HG03575 (cell line): ENCODE results near the gene TMED10.
"Not testable (repeated sequence)": the region's sequence is repeated elsewhere in the genome, so short reads cannot be mapped to it uniquely, and the experiment has no call there.

Experiments
- ATAC-seq: cut with Tn5 transposase; IDR thresholded peaks from one replicate; pipeline ENCODE4 v1.9.1; 2021; ENCODE audit not compliant: unreplicated experiment, insufficient number of reproducible peaks, low FRiP score; ENCODE audit errors: extremely low read depth

TMED10 gene

DNA sequence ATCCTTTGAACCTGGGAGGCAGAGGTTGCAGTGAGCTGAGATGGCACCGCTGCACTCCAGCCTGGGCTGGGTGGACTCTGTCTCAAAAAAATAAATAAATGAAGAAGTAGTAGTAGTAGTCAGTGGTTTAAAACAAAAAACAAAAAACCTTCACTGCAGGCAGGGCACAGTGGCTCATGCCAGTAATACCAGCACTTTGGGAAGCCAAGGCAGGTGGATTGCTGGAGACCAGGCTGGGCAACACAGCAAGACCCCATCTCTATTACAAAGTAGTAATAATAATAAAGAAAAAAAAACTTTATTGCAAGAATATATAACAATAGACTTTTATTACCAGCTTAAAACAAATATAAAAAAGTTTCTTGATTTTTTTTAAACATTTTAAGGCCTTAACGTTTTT, 35.8 kb downstream of the TMED10 start:
- ATAC-seq, result no peak

DNA sequence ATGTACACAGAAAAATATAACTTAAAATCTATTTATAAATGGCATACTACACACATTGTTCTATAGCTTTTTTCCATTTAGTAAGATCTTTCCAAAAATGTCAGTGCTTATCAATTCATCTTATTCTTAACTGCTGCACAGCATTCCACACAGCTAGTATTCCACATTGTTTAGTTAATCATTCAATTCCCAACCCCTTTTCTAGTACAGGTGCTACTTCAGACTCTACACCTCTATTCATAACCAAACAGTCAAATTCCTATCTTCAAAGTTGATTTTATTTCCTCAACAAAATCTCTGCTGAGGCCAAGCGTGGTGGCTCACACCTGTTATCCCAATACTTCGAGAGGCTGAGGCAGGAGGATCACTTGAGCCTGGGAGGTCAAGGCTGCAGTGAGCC, 37.2 kb downstream of the TMED10 start:
- ATAC-seq, result no peak

DNA sequence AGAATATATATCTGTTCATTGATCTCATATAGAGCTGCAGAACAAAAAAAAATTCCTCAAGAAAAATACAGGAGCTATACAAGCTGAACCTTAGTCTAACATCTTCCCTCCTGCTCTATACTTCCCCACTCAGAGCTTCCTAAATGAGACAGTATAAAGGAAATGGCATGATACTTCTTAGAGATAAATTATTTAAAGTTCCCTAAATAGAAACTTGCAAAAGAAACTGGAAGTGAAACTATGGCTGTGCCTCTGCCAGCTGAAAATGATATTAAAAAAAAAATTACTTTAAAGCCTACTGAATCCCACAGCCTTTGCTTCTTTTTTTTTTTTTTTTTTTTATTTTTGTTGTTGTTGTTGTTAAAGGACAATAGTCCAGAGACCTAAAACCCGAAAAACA, 37.9 kb downstream of the TMED10 start:
- no peak for ATAC-seq

DNA sequence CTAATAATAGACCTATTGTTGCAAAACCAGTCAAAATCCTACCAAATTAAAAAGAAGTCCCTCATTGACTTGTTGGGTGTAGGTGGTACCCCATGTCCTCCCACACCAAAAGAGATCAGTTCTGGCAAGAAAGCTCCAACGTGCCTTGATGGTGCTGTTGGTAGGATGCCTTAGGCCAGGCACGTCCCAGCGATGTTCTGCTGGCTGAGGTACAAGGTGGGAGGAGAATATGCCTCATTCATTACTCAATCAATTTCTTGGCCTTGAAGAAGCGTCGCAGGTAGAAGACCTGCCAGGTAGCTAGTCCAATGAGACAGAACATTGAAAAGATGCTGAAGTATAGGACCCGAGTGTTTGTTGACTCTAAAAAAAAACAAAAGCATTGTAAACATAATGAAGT, 41.8 kb downstream of the TMED10 start:
- ATAC-seq, result no peak

DNA sequence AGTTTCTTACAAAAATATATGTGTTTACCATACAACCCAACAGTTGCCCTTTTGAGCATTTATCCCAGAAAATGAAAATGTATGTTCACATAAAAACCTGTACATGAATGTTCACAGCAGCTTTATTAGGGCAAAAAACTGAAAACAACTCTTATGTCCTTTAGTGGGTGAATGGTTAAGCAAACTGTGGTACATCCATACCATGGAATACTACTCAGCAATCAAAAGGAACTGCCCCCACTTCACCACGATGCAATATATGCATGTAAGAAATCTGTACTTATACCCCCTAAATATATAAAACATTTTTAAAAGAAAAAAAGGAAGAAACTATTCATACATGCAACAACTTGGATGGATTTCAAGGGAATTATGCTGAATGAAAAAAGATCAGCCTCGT, 42.8 kb downstream of the TMED10 start:
- no peak for ATAC-seq

DNA sequence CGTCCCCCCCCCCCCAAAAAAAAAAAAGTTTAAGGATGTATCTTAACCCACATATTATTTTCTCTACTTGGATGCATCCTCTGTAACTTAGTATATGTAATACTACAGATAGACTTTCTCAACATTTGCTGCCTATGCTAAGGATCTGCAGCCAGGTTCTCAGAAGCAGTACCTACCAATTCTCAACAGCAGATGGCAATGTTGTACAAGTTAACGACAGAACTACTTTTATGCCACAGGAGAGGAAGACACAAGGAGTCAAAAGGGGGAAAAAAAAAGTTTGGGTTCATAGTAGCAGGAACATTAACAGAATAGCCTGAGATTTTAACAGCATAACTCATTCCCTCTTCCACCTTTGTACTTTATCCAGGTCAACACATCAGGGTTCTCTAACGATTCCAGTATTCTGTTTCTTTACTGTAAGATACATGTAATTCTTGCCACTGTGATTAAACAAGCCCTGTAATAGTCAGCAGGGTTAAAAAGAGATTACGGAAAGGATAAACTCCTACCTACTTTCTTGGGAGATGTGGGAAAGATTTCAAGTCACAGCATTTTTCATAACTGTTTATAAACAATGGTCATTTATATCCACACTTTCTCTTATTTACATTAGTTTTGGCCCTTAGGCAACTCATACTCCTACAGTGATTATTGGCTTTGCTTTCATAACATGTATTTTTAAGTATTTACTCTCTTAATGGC, 43.9 kb downstream of the TMED10 start:
- ATAC-seq, result no peak

DNA sequence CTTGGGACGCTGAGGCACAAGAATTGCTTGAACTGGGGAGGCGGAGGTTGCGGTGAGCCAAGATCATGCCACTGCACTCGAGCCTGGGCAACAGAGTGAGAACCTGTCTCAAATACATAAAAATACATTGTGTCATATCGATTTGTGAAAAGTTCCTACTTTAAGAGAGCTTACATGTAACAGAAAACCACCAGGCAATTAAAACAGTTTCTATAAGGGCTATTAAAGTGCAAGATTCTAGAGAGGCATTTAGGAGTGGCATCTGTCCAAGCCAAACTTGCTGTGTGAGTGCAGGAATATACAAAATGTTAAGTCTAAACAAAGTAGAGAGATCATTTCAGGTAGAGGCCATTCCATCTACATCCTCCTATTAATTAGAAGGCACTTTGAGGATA, 47.8 kb downstream of the TMED10 start:
- no peak for ATAC-seq

DNA sequence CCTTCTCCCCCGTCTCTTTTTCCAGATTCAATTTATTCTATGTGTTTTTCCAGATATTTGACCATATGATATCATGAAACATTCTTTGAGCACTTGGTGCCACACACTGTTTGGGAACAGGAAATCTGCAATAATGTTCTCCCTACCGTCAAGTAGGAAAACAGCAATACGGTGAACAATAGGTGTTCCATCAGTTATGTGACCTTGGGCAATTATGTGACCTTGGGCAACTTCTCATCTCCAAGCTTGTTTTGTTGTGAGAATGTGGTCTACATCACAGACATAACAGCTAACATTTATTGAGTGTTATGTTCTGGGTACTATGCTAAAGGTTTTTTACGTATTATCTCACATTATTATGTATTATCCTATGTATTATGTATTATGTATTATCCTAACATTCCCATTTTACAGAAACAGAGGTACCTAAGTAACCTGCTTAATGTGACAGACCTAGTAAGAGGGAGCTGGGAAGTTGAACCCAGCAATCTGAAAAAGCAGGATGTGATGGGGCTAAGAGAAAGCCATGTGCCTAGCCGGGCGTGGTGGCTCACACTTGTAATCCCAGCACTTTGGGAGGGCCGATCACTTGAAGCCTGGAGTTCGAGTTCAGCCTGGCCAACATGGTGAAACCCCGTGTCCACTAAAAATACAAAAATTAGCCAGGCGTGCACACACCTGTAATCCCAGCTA, 48.4 kb downstream of the TMED10 start:
- ATAC-seq, result no peak

DNA sequence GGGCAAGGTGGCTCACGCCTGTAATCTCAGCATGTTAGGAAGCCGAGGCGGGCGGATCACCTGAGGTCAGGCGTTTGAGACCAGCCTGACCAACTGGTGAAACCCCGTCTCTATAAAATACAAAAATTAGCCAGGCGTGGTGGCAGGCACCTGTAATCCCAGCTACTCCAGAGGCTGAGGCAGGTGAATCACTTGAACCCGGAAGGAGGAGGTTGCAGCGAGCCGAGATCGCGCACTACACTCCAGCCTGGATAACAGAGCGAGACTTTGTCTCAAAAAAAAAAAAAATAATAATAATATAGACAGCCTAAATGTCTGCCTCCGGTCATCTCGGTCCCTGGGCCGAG, 49.0 kb downstream of the TMED10 start:
- ATAC-seq, result not testable (repeated sequence)

DNA sequence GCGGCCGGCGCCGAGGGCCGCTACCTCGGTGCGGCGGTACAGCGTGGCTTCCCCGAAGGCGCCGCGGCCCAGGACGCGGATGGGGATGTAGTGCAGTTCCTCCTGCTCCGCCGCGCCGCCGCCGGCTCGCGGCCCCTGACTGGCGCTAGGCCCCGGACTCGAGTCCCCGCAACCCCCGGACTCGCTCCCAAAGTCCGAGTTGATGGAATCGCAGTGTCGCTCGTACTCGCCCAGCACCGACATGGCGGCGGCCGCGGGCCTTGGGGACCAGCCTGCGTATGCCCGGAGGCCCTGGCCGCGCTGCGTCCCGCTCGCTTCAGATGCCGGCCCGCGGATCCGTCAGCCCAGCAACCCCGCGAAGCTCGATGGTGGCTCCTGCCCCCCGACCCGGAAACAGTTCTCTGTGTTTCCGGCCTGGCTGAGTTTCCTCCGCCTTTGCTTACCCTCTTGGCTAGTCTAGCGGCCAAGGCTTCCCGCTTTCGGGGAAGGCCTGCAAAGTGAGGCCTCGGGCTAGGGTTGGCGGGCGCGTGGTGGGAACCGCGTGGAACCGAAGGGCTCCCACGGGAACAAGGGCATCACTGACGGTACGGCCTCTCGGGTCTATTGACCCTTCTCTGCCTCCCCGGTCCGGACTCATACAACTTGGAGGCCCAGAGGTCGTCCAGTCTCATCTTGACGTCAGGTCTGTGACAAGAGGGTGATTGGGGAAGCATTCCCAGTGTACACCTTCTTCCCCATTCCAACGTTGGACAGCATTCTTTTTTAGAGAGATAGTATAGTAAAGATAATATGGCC, 49.5 kb downstream of the TMED10 start, which contains the start of gene NEK9:
Gene NEK9, minus strand, starts transcription at position 370 of the 795 bp plus-strand sequence. Its CDS starts 127 bp downstream, at position 243.
- no peak for ATAC-seq

DNA sequence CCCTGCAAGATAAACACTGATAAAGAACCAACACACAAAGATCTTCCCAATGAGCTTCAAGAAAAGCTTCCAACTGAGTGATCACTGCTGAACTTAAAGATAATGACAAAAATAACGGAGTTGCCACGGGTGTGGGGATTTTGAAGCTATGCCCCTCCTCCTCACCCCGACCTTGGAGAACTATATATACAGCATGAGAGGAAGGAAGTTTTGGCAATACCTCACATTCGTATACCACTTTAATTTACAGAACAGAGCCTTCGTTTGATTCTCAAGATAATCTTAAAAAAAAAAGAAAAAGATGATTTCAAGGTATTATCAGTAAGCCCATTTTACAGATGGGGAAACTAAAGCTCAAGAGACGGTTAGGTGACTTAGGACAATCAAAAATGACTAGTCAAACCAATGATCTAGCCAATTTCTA, 50.3 kb downstream of the TMED10 start:
- ATAC-seq, result no peak

DNA sequence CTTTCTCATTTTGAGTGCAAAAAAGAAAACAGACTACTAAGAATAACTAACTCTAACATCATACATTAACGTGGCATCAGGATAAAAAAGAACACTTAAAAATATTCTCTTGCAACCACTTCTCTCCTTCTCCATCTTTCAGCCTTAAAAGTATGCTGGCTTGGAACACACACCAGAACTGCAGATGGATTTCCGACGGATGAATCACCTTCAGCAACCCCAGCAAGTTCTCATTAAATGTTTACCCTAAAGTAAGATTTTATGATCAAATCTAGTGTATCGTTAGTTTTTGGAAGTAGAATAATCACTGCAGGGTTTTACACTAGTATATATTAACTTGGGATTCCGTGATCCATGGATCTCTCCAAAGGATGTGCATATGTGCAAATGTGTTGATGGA, 50.8 kb downstream of the TMED10 start:
- ATAC-seq, result no peak

DNA sequence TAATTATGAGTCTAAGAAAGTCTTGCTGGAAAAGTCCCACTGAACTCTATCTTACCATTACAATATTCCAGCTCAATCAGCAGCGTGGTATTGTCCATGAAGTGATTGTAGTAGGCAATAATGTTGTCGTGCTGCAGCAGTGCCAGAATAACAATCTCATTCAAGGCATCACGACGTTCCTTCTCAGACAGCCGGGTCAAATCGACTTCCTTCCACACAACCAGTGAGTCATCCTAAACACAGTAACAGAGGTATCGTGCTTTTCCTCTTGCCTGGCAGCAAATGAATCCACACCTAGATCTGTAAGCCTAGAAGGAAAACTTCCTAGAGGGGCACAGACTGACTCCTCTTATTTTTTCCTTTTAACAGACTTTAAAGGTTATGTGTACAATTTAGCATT, 52.4 kb downstream of the TMED10 start:
- no peak for ATAC-seq

DNA sequence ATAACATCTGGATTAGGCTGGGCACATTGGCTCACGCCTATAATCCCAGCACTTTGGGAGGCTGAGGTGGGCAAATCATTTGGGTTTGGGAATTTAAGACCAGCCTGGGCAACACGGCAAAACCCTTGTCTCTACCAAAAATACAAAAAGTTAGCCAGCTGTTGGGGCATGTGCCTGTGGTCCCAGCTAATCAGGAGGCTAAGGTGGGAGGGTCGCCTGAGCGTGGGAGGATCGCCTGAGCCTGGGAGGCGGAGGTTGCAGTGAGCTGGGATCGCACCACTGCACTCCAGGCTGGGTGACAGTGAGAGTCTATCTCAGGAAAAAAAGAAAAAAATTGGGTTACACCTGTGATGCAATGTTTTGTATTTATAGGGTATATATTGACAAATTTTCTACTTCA, 54.9 kb downstream of the TMED10 start:
- no peak for ATAC-seq

DNA sequence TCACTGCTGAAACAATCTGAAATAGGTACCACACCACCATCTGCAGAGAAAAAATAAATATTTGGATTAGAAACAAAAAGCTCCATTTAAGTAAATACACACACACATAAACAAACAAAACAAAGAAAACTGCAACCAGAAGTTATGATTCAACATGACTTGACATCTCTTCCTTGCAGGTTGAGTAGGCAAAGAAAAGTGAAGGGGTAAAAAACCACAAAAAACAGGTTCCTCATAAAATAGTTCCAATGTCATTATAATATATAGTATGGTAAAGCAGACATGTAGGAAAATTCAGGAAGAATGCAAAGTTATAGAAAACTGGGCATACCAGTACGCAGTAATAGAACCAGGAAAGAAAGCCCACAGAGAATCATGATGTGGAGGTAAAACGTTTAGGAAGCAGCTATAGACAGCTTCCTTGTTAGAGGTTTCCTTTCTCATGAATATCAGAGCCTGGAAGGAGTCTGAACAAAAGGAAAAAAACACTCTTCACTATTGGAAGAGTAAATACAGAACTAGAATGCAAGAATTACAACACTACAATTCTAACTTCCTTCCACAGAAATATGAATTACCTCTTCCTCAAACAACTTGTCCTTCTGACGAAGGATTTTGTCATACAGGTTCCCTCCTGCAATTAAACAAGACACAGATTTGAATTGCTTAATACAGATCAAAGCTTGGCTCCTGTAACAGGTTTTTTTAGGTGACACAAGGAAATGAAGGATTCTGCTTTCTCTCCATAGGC, 55.7 kb downstream of the TMED10 start:
- ATAC-seq, result no peak

DNA sequence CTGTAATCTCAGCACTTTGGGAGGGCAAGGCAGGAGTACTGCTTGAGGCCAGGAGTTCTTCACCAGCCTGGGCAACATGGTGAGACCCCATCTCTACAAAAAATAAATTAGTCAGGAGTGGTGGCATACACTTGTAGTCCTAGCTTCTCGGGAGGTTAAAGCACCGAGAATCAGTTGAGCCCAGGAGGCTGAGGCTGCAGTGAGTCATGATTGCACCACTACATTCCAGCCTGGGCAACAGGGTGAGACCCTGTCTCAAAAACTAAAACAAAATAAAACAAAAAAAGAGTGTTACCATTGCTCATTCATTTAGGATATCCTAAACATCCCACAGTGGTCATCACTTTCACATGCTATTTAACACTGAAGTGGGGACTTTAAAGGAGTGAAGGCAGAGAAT, 57.4 kb downstream of the TMED10 start:
- ATAC-seq, result no peak

DNA sequence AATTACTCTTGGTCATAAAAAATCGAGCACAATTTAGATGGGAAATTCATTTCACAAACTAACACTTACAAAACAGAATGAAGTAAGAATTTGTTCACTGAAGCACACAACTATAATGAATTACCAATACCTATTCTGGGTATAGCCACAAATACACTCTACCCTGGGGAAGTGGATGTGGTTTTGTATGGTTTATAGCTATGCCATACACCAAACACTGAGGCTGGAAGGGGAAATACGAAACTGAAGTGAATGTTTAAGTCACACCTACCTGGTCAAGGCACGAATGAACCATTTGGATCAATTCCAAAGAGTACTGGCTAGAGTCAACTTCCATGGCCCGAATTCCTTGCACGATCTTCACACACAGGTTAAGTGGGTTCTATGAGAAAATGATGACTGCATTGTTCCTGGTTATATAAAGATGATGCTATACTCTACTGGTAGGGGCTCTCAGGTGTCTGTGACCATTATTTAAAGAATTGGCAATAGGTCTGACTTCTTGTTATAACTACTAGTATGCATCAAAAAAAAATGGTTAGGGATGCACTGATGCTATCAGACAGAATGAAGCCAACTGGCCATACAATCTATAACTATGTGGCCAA, 62.4 kb downstream of the TMED10 start:
- no peak for ATAC-seq

DNA sequence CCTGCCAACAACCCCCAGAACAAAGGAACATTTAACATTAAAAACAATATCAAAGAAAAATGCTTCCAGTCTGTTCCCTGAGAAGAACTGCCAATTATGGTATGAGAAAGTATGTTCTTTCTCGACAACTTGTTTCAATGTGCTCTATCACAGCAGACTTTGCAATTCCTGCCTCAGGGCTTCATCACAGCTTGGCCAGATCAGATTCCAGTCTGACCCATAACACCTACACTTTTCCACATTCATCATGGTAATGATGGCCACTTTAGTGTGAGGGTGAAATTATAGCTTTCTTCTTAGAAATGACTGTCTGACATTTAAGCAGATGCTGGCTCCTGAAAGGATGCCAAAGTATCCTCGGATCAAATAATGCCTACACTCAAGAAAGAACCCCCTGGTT, 66.5 kb downstream of the TMED10 start:
- ATAC-seq, result no peak

DNA sequence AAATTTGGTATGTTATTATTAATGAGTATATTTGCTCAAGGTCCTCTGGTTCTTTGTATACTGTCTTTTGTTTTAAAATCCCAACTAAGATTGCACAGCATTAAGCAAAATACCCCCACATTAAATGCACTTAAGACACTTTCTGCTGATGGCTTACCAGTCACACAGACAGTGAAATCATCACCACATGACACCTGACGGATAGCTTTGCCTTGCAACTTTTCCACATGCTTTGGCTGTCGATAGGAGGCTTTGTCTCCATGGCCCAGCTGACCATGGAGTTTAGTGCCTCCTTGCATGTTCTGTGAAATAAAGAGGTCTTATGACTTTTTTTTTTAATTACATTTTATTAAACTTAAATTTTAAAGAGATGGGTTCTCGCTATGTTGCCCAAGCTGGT, 69.2 kb downstream of the TMED10 start:
- ATAC-seq, result no peak
